Prostate gland (tissue), 2 donors: ENCODE results near the gene ADAMTS3. TPM values are rescaled to one million over a fixed set of nuclear protein-coding genes. Genes with fewer than 3 reads are reported as not detected.

Experiments
- DNase-seq: peaks from one replicate; pipeline ENCODE4 v3.0.0-alpha.2; 2019; ENCODE audit warnings: low spot score
- H3K27ac ChIP-seq, 2 donors: fragments of 200-600 bp; sonication (generic); 2 replicates each; pipeline ENCODE4 v1.5.1; 2017 to 2019
- H3K27me3 ChIP-seq: fragments of 200-600 bp; sonication (generic); replicated peaks from 2 replicates; pipeline ENCODE4 v1.5.1; 2019; ENCODE audit not compliant: insufficient read depth
- H3K36me3 ChIP-seq, 2 donors: fragments of 200-600 bp; sonication (generic); 1 replicate in 1 of 2; 2 replicates in 1 of 2; pipeline versions ENCODE4 v1.5.1 to v1.8.1; 2017 to 2019
- H3K4me1 ChIP-seq: fragments of 200-600 bp; sonication (generic); replicated peaks from 2 replicates; pipeline ENCODE4 v1.5.1; 2019
- H3K4me3 ChIP-seq, 2 donors: fragments of 200-600 bp; sonication (generic); 2 replicates each; pipeline ENCODE4 v1.5.1; 2017 to 2019
- H3K9me3 ChIP-seq: fragments of 200-600 bp; sonication (generic); 2 replicates; pipeline ENCODE4 v1.5.1; 2017
- CTCF ChIP-seq, 4 experiments: fragments of 200-600 bp in 2 of 4; fragments of 450-650 bp in 2 of 4; sonication (generic) in 2 of 4; IDR thresholded peaks; 1 replicate in 3 of 4; 2 replicates in 1 of 4; pipeline ENCODE4 v1.5.1; 2016 to 2019; ENCODE audit warnings: antibody characterized with exemption in 4 of 4, mild to moderate bottlenecking in 2 of 4, moderate library complexity in 2 of 4
- POLR2A ChIP-seq: fragments of 450-650 bp; IDR thresholded peaks from one replicate; pipeline ENCODE4 v1.6.1; 2016; ENCODE audit warnings: antibody characterized with exemption, mild to moderate bottlenecking
- POLR2AphosphoS5 ChIP-seq: sonication (generic); formaldehyde crosslinking; IDR thresholded peaks from one replicate; pipeline ENCODE4 v1.6.1; 2017; ENCODE audit warnings: antibody characterized with exemption
- WGBS: methylation state at CpG from one replicate; pipeline ENCODE4 v1.1.5; 2018; 5-methylcytosine and 5-hydroxymethylcytosine counted together
- intact Hi-C: fragments of 100-400 bp; cut with DNase I; formaldehyde crosslinking; loops from one replicate; pipeline ENCODE4 v1.14.2; 2022
- total RNA-seq, 2 donors: library from RNA; depleted of rRNA; stranded (reverse); fragments of >200 nt; gene quantifications; one replicate each; pipeline ENCODE4 v1.1.0, GENCODE V29; 2016

Gene ADAMTS3
- total RNA-seq, 2 donors from 2014 or later: 0.36 to 4.0 TPM

- TF ChIP-seq POLR2A (no peak), CTCF (IDR thresholded peaks at IDR 0.05) (no peak), POLR2AphosphoS5 (no peak)
- no peaks in the 10 kb centered on the region for H3K9me3 ChIP-seq
- H3K36me3 ChIP-seq: no peaks in the 10 kb centered on the region
- no peak overlapping the region for H3K27ac ChIP-seq
- H3K4me1 ChIP-seq: no peaks in the 10 kb centered on the region
- 15% methylated on average over 3 of the region's 3 CpGs for WGBS
- no peak overlapping the region for H3K4me3 ChIP-seq
- no peaks in the 10 kb centered on the region for H3K27me3 ChIP-seq
- DNase-seq: no peak
- intact Hi-C loops: loop anchor here (2.0 kb wide), 1 partner anchor 137 kb away; no protein-coding TSS in a partner anchor
These were observed 105.3 kb downstream of the ADAMTS3 start for GRCh38 chr4:72463724-72464123.

- no peak overlapping the region for H3K4me3 ChIP-seq
- no peak for DNase-seq
These were observed 111.9 kb downstream of the ADAMTS3 start for GRCh38 chr4:72457158-72457557.

GRCh38 chr4:72451349-72451748 lies 117.7 kb downstream of the ADAMTS3 start:
- H3K4me3 ChIP-seq: no peak overlapping the region
- intact Hi-C loops: no loop called here
- H3K27ac ChIP-seq: no peak overlapping the region
- H3K9me3 ChIP-seq: no peaks in the 10 kb centered on the region
- DNase-seq: no peak
- H3K36me3 ChIP-seq: no peaks in the 10 kb centered on the region
- TF ChIP-seq CTCF (IDR thresholded peaks at IDR 0.05) (no peak), POLR2AphosphoS5 (no peak), POLR2A (no peak)
- H3K27me3 ChIP-seq: no peaks in the 10 kb centered on the region
- 76% methylated on average over 3 of the region's 3 CpGs for WGBS
- no peaks in the 10 kb centered on the region for H3K4me1 ChIP-seq

More at GRCh38 chr4:72457158-72457557, 111.9 kb downstream of the ADAMTS3 start:
- intact Hi-C loops: no loop called here
- Histone ChIP-seq H3K9me3 (no peaks in the 10 kb centered on the region), H3K27me3 (no peaks in the 10 kb centered on the region), H3K36me3 (no peaks in the 10 kb centered on the region), H3K4me1 (no peaks in the 10 kb centered on the region), H3K27ac (no peak overlapping the region)
- TF ChIP-seq POLR2AphosphoS5 (no peak), CTCF (IDR thresholded peaks at IDR 0.05) (no peak), POLR2A (no peak)
- WGBS: 37% methylated on average over 3 of the region's 3 CpGs

- H3K27me3 ChIP-seq: no peaks in the 10 kb centered on the region
These were observed 119.3 kb downstream of the ADAMTS3 start for GRCh38 chr4:72449705-72450104.

More at GRCh38 chr4:72449705-72450104, 119.3 kb downstream of the ADAMTS3 start:
- Histone ChIP-seq H3K9me3 (no peaks in the 10 kb centered on the region), H3K4me3 (no peak overlapping the region), H3K36me3 (no peaks in the 10 kb centered on the region), H3K27ac (no peak overlapping the region), H3K4me1 (no peaks in the 10 kb centered on the region)
- intact Hi-C loops: no loop called here
- 97% methylated on average over 1 of the region's 1 CpG for WGBS
- TF ChIP-seq CTCF (IDR thresholded peaks at IDR 0.05): no peak
- no peak for TF ChIP-seq POLR2A
- TF ChIP-seq POLR2AphosphoS5: no peak
- no peak for DNase-seq
